ENCODE results near the gene OLFM4. TPM values are rescaled to one million over a fixed set of nuclear protein-coding genes. Genes with fewer than 3 reads are reported as not detected.

OLFM4 gene
- total RNA-seq, 2 donors from 2014 or later = 489 to 1,049 TPM

- Histone ChIP-seq H3K27ac (no peak overlapping the region), H3K4me3 (no peak overlapping the region), H3K9me3 (no peaks in the 10 kb centered on the region), H3K9ac (ENCODE audit: low read depth in 2 of 2, low read length in 2 of 2) (no peak overlapping the region), H3K27me3 (no peaks in the 10 kb centered on the region), H3K4me1 (no peaks in the 10 kb centered on the region), H3K36me3 (no peaks in the 10 kb centered on the region)
- no peak for DNase-seq
- TF ChIP-seq, protein P1, sequence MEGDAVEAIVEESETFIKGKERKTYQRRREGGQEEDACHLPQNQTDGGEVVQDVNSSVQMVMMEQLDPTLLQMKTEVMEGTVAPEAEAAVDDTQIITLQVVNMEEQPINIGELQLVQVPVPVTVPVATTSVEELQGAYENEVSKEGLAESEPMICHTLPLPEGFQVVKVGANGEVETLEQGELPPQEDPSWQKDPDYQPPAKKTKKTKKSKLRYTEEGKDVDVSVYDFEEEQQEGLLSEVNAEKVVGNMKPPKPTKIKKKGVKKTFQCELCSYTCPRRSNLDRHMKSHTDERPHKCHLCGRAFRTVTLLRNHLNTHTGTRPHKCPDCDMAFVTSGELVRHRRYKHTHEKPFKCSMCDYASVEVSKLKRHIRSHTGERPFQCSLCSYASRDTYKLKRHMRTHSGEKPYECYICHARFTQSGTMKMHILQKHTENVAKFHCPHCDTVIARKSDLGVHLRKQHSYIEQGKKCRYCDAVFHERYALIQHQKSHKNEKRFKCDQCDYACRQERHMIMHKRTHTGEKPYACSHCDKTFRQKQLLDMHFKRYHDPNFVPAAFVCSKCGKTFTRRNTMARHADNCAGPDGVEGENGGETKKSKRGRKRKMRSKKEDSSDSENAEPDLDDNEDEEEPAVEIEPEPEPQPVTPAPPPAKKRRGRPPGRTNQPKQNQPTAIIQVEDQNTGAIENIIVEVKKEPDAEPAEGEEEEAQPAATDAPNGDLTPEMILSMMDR (IDR thresholded peaks at IDR 0.05) = no peak
- intact Hi-C loops (cut with DNase I) = no loop called here
These were observed 36.1 kb downstream of the OLFM4 start for GRCh38 chr13:53064731-53065130.

GRCh38 chr13:53066411-53066810 is 37.8 kb downstream of the OLFM4 start:
- DNase-seq = no peak

DNA sequence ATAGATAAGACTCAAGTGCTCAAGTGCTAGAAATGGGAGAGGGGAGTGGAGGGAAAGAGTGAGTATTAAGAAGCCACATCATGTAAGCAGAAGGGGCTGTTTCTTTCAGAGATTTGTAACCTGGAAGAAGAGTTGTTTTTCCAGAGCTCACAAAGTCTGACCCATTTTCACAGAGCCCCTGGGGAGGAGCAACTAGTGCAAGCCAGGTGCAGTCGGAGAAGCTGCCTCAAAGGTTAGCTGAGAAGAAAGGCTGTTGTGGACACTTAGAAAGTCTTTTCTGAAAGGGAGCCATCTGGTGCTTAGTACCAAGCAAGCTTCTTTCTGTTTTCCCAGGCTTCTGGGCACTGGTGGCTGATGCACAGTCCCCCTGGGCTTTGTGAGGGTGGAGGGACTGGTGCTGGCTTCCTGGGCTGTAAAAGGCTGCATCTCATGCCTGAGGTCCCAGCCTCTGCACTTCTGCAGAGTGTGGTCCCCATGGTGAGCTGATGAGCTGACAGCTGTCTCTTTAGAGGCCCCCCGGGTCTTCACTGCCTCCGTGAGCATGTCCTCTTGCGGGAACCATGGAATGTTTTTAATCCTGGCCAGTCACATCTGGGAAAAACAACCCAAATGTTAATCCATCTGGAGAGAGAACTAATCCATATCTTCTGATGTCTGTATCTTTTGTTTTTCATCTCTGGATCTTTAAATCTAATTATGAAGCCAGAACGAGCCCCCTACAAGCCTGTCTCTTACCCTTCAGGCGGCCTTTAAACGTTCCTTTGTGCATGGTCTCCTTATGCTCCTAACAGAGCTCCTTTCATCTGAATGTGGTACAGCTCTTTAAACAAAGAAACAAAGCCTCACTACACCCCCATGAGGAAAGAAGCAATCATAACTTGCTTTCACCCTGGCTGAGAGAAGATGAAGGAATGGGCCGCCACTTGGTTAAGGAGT is 40.2 kb downstream of the OLFM4 start:
- H3K27ac ChIP-seq = no peak overlapping the region
- DNase-seq = no peak
- H3K36me3 ChIP-seq = no peaks in the 10 kb centered on the region
- H3K27me3 ChIP-seq = no peaks in the 10 kb centered on the region
- no peaks in the 10 kb centered on the region for H3K9me3 ChIP-seq
- H3K4me1 ChIP-seq = no peaks in the 10 kb centered on the region
- H3K4me3 ChIP-seq = no peak overlapping the region
- intact Hi-C loops (cut with DNase I) = no loop called here
- no peak overlapping the region for H3K9ac ChIP-seq (ENCODE audit: low read depth in 2 of 2, low read length in 2 of 2)
- TF ChIP-seq, protein P1 (IDR thresholded peaks at IDR 0.05) = no peak

More at GRCh38 chr13:53066411-53066810, 37.8 kb downstream of the OLFM4 start:
- no peaks in the 10 kb centered on the region for H3K36me3 ChIP-seq
- H3K27ac ChIP-seq = no peak overlapping the region
- H3K4me3 ChIP-seq = no peak overlapping the region
- TF ChIP-seq, protein P1 (IDR thresholded peaks at IDR 0.05) = no peak
- H3K4me1 ChIP-seq = no peaks in the 10 kb centered on the region
- H3K27me3 ChIP-seq = no peaks in the 10 kb centered on the region
- intact Hi-C loops (cut with DNase I) = no loop called here
- no peaks in the 10 kb centered on the region for H3K9me3 ChIP-seq
- H3K9ac ChIP-seq (ENCODE audit: low read depth in 2 of 2, low read length in 2 of 2) = no peak overlapping the region

DNA sequence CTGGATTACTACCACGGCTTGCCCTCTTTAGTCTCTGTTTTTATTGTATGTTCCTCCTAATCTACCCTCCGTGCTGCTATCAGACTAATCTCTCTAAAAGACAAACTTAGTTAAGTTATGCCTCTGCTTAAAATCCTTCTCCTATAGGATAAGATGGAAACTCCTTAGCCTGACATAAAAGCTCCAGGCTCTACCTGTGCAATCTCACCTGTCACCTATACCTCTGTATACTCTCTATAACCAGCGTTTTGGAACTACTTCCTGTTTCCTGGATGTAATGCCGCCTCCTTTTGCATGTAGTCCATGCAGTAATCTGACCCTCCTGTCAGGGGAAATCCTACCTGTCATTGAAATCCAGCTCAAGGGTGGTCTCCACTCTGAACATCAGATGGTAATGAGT is 41.2 kb downstream of the OLFM4 start:
- H3K27me3 ChIP-seq = no peaks in the 10 kb centered on the region
- H3K4me3 ChIP-seq = no peak overlapping the region
- no peaks in the 10 kb centered on the region for H3K36me3 ChIP-seq
- TF ChIP-seq, protein P1 (IDR thresholded peaks at IDR 0.05) = no peak
- H3K9ac ChIP-seq (ENCODE audit: low read depth in 2 of 2, low read length in 2 of 2) = no peak overlapping the region
- H3K9me3 ChIP-seq = no peaks in the 10 kb centered on the region
- intact Hi-C loops (cut with DNase I) = no loop called here
- DNase-seq = no peak
- no peak overlapping the region for H3K27ac ChIP-seq
- no peaks in the 10 kb centered on the region for H3K4me1 ChIP-seq

DNA sequence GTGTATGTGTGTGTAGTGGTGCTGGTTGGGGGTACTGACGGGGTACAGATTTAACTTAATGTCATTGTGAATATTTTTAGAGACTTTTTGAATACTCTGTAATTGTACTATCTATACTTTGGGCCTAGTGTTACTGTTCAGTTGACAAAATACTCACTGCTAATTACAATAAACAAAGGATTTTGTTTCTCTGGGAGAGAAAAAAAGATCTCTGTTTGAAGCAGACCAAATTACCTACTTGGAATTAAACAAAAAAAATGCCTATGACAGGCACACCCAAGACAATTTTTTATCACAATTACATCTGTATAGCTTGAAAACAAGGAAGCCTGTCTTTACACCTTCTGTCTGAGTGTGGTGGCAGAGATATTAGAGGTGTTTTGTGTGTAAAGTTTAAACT is 45.1 kb downstream of the OLFM4 start:
- H3K4me3 ChIP-seq = no peak overlapping the region
- intact Hi-C loops (cut with DNase I) = no loop called here

More for the DNA sequence above, 45.1 kb downstream of the OLFM4 start:
- TF ChIP-seq, protein P1 (IDR thresholded peaks at IDR 0.05) = no peak
- no peaks in the 10 kb centered on the region for H3K9me3 ChIP-seq
- no peaks in the 10 kb centered on the region for H3K27me3 ChIP-seq
- H3K27ac ChIP-seq = no peak overlapping the region
- no peaks in the 10 kb centered on the region for H3K36me3 ChIP-seq
- H3K4me1 ChIP-seq = no peaks in the 10 kb centered on the region
- H3K9ac ChIP-seq (ENCODE audit: low read depth in 2 of 2, low read length in 2 of 2) = no peak overlapping the region
- DNase-seq = no peak

Data from colonic mucosa (tissue), 4 donors.